ENCODE data around the gene TCF4.

The TCF4 gene

GRCh38 chr18:55316486-55317184 is 271.4 kb downstream of the TCF4 start:
- DNase-seq = no peak

- DNase-seq = no peak
Measured at GRCh38 chr18:55314615-55315237, 273.3 kb downstream of the TCF4 start.

GRCh38 chr18:55314031-55314430 is 274.0 kb downstream of the TCF4 start:
- no peak for DNase-seq

GRCh38 chr18:55310863-55311262 is 277.1 kb downstream of the TCF4 start:
- no peak for DNase-seq

- no peak for DNase-seq
Measured at GRCh38 chr18:55310044-55310676, 277.8 kb downstream of the TCF4 start.

- no peak for DNase-seq
Measured at GRCh38 chr18:55309249-55309648, 278.7 kb downstream of the TCF4 start.

GRCh38 chr18:55307505-55307904 is 280.5 kb downstream of the TCF4 start:
- DNase-seq = no peak

GRCh38 chr18:55306359-55307024 is 281.5 kb downstream of the TCF4 start:
- DNase-seq = no peak

GRCh38 chr18:55302167-55302833 is 285.7 kb downstream of the TCF4 start:
- DNase-seq = no peak

- no peak for DNase-seq
Measured at GRCh38 chr18:55301824-55302166, 286.2 kb downstream of the TCF4 start.

- DNase-seq = no peak
Measured at GRCh38 chr18:55300936-55301531, 287.0 kb downstream of the TCF4 start.

- DNase-seq = no peak
Measured at GRCh38 chr18:55300421-55300935, 287.5 kb downstream of the TCF4 start.

GRCh38 chr18:55296778-55297177 is 291.2 kb downstream of the TCF4 start:
- no peak for DNase-seq

- DNase-seq = no peak
Measured at GRCh38 chr18:55296115-55296514, 291.9 kb downstream of the TCF4 start.

- DNase-seq = no peak
Measured at GRCh38 chr18:55290898-55291297, 297.1 kb downstream of the TCF4 start.

- no peak for DNase-seq
Measured at GRCh38 chr18:55289775-55290174, 298.2 kb downstream of the TCF4 start.

GRCh38 chr18:55289048-55289447 is 298.9 kb downstream of the TCF4 start:
- no peak for DNase-seq

- DNase-seq = no peak
Measured at GRCh38 chr18:55287935-55288868, 299.8 kb downstream of the TCF4 start.

- DNase-seq = no peak
Measured at GRCh38 chr18:55287149-55287806, 300.7 kb downstream of the TCF4 start.

GRCh38 chr18:55286257-55286825 is 301.7 kb downstream of the TCF4 start:
- DNase-seq = no peak

GRCh38 chr18:55284614-55285013 is 303.4 kb downstream of the TCF4 start:
- no peak for DNase-seq

Measured in CD4-positive, alpha-beta T cell treated with Interleukin-12 subunit alpha and Interleukin-12 subunit beta, for 1 hour (primary cell).